NCI-H82 treated with DMSO at 0.1 percent for 48 hours (cell line): ENCODE results near the gene TEAD2.
"Not testable (repeated sequence)": the region's sequence is repeated elsewhere in the genome, so short reads cannot be mapped to it uniquely, and the experiment has no call there.

ENCODE experiments used
- DNase-seq: peaks from one replicate; lab custom pipeline; 2025; ENCODE audit not compliant: unreplicated experiment; lab: John Stamatoyannopoulos, UW

TEAD2 gene

GRCh38 chr19:49333811-49334288, 28.4 kb downstream of the TEAD2 start:
- DNase-seq: no peak

DNA sequence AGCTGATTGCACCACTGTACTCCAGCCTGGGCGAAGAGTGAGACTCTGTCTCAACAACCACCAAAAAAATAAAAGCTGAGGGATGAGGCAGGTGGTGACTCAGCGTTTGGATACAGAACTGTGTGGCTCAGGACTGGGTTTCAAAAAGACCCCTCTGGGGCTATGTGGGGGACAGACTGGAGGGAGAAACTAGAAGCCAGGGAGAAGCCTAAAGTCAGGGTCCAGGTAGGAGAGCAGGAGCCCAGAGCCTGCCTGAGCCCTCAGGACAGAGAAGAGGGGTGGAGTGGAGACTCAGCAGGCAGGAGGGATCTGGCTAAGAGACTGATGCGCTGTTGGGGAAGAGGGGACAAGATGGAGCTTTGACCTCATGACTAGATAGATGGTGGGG, 28.8 kb downstream of the TEAD2 start:
- no peak for DNase-seq

- not testable (repeated sequence) for DNase-seq
Measured at GRCh38 chr19:49332691-49333417, 29.4 kb downstream of the TEAD2 start.

DNA sequence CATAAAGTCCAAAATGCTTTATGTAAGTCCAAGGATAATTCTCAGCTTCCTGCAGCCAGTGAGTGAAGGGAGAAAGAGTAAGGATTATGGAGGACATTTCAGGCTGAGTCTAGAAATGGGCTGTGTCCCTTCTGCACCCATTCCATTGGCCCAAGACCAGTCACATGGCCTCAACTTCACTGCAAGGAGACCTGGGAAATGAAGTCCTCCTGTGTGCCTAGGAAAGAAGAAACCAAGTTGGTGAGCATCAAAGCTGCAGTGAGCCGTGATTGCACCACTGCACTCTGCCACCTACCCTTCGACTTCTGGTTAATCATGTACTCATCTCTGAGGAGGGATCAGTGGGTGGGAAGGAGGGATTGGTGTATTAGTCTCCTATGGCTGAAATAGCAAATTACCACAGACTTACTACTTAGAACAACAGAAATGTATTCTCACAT, 30.6 kb downstream of the TEAD2 start:
- peak; percentile 44 for DNase-seq

- not testable (repeated sequence) for DNase-seq
Measured at GRCh38 chr19:49331187-49331586, 31.0 kb downstream of the TEAD2 start.

GRCh38 chr19:49328741-49329140, 33.5 kb downstream of the TEAD2 start:
- no peak for DNase-seq

DNA sequence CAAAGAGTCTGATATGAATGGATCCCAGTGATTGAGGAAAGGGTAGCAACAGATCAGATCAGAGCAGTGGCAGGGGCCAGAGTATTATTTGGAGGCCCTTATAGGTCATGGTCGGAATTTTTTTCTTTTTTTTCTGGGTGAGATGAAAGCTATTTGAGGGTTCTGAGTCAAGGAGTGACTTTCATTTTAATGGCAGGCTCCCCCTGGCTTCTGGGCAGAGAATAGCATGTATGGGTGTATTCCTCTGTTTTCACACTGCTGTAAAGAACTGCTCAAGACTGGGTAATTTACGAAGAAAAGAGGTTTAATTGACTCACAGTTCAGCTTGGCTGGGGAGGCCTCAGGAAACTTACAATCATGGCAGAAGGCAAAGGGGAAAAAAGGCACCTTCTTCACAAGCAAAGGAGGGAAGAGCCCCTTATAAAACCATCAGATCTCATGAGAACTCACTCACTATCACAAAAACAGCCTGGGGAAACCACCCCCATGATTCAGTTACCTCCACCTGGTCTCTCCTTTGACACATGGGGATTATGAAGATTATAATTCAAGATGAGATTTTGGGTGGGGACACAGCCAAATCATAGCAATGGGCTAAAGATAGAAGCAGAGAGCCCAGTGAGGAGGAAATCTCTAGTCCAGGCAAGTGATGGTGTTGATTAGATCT, 34.2 kb downstream of the TEAD2 start:
- DNase-seq: no peak

GRCh38 chr19:49326165-49326704, 36.0 kb downstream of the TEAD2 start:
- DNase-seq: no peak

GRCh38 chr19:49325756-49326155, 36.5 kb downstream of the TEAD2 start:
- DNase-seq: not testable (repeated sequence)

DNA sequence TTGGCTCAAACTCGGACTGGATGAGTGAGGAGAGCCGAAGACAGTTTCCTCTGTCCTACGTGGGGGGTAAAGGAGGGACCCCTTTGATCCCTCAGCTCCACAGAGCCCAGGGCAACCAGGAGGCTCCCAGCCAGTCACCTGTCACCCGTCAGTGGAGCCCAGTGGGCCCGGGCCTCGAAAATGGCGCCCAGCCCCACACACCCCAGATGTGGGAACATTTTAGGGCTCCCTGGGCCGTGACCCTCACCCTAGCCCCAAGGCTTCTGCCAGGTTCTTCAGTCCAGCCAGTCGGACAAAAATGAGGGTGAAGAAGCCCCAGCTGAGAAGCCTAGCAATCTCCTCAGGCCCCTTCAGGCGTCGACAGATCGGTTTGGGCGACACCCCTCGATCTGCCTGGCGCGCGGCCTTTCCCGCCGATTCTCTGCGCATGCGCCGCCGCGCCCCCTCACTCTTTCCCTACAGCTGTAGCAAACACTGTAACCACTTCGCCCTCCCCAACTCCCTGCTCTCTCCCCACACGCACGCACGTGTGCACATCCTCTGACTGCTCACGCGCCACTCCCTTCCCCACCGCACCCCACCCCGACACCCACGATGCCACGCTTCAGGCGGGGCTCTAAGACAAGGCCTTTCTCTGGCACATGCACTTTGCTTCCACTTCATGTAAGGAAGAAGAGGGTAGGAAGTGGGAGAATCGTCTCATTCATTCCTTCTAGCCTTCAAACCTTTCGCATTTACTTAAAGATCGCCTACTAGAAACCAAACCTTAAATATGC, 37.2 kb downstream of the TEAD2 start, which contains the start of gene SLC6A16:
Gene SLC6A16 (minus strand): TSS at position 391 of the 776 bp plus-strand sequence. CDS start 13,844 bp downstream, outside the sequence.
- DNase-seq: no peak

GRCh38 chr19:49318296-49318695, 43.9 kb downstream of the TEAD2 start:
- DNase-seq: no peak

DNA sequence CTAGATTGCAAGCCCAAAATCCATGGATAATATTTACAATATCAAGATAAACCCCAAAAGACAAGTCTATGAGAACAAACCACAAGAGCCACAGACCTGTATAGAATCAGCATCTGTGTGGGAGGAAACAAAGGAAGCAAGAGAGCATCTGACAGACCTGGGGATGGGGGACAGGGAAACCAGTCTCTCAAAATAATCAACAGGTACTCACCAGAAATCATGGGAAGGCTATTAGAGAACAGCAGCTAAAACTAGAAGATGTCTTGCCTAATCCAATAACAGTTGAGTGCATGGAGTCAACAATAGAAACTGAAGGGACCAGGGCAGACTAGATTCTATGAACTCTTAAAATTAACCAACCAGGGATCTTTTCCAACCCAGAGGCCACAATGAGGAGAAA, 45.9 kb downstream of the TEAD2 start:
- no peak for DNase-seq

- no peak for DNase-seq
Measured at GRCh38 chr19:49315111-49315510, 47.1 kb downstream of the TEAD2 start.

- no peak for DNase-seq
Measured at GRCh38 chr19:49309087-49309486, 53.1 kb downstream of the TEAD2 start.

DNA sequence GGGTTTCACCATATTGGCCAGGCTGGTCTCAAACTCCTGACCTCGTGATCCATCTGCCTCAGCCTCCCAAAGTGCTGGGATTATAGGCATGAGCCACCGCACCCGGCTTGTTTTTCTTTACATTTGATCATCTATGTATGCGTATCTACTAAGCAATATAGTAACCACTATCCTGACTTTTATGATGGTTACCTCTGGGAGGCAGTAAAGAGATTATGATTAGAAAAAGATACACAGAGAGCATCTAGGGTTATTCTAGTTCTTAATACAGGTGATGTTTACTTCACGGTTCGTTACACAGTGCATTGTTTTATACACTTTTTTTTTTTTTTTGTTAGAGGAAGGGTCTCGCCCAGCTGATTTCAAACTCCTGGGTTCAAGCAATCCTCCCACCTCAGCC, 55.5 kb downstream of the TEAD2 start:
- DNase-seq: not testable (repeated sequence)

DNA sequence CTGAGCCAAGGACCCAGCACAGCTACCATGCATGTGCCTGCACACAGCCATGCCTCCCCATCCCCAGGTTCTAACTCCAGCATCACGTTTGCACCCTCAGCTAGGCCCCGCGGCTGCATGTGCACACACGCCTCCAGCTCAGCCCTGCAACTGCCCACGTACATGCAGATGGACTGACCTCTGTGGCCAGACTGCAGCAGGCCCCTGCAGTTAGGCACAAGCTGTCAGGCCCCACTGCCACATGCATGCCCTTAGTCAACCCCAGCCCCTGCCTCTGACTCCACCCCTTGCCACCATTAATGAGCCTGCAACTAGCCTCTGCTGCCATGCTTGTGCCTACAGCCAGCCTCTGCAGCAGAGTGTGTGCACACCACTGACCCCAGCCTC, 60.4 kb downstream of the TEAD2 start:
- no peak for DNase-seq

DNA sequence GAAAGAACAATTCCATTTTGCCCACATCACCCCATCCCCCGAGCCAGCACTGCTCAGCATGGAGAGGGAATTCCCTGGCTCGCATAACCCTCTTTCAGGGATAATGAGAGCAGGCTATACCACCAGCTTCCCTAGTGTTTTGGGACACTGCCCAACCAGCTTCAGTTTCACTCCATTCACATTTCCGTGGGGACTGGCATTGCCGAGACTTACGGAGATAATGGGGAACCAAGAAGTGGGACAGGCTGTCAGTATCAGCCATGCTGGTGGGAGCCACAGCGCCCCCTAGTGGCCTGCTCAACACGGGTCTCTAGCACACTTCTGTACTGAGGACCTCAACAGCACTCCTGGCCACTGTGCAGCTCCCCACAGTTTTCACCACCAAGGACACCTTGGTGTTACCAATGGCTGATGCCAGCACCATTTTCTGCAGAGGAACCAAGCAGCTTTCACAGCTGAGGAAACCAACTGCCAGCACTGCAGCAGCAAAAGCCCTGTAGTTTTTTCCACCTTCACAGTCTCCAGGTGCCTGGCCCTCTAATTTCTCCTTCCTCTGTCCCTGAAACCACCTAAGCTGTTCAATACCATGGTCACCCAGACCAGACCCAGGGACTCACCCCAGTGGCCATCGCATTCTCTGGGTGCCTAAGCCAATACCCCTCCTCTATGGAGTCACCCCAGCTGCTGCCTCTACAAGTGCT, 60.9 kb downstream of the TEAD2 start:
- DNase-seq: peak; percentile 12

DNA sequence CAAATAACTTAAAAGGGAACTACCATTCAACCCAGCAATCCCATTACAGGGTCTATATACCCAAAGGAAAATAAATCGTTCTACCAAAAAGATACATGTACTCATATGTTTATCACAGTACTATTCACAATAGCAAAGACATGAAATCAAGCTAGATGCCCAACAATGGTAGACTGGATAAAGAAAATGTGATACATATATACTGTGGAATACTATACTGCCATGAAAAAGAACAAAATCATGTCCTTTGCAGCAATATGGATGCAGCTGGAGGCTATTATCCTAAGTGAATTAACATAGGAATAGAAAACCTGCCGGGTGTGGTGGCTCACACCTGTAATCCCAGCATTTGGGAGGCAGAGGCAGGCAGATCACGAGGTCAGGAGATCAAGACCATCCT, 63.6 kb downstream of the TEAD2 start:
- not testable (repeated sequence) for DNase-seq

GRCh38 chr19:49297403-49297802, 64.8 kb downstream of the TEAD2 start:
- no peak for DNase-seq

DNA sequence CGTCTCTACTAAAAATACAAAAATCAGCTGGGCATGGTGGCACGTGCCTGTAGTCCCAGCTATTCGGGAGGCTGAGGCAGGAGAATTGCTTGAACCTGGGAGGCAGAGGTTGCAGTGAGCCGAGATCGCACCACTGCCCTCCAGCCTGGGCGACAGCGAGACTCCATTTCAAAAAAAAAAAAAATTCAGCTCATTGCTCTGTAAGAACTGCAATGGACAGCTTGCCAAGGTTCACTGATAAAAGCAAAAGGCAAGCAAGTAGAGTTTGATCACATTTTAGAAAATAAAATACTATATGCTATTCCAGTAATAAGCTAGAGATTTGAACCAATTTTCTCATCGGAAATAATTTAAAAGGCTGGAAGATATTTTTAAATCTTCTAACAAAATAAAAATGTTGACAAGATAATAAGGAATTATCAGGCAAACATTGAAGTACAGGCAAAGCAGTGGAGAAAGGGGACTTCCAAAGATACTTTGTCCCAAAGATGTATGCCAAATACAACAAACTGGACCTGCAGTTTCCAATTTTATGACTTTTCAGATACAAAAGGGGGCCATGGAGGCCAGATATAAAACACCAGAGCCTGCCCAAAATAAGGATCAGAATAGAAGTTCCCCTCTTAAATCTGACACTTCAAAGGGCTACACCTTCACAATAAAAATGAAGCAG, 66.9 kb downstream of the TEAD2 start:
- no peak for DNase-seq
